Skeletal muscle tissue (tissue), 4 donors: ENCODE measurements around the gene PTPN14. TPM values are rescaled to one million over a fixed set of nuclear protein-coding genes. Genes with fewer than 3 reads are reported as not detected.
"Not testable (repeated sequence)": the region's sequence is repeated elsewhere in the genome, so short reads cannot be mapped to it uniquely, and the experiment has no call there.

Experiments used
- H3K27ac ChIP-seq: one replicate; pipeline ENCODE4 v1.7.0; 2013; ENCODE audit warnings: mild to moderate bottlenecking, low read depth, low read length, inconsistent platforms
- H3K27me3 ChIP-seq, 3 donors: one replicate each; pipeline ENCODE4 v1.7.0; 2013; ENCODE audit warnings: low read length in 3 of 3; ENCODE audit not compliant: control insufficient read depth in 3 of 3, insufficient read depth in 3 of 3
- H3K36me3 ChIP-seq, 3 donors: one replicate each; pipeline ENCODE4 v1.7.0; 2013; ENCODE audit warnings: low read length in 3 of 3; ENCODE audit not compliant: control insufficient read depth in 3 of 3, insufficient read depth in 3 of 3
- H3K4me1 ChIP-seq, 3 donors: one replicate each; pipeline ENCODE4 v1.7.0; 2013; ENCODE audit warnings: low read length in 3 of 3, mild to moderate bottlenecking in 3 of 3; ENCODE audit not compliant: control insufficient read depth in 3 of 3, insufficient read depth in 3 of 3
- H3K4me3 ChIP-seq, 3 donors: one replicate each; pipeline ENCODE4 v1.7.0; 2013; ENCODE audit warnings: low read length in 3 of 3
- H3K9ac ChIP-seq, 3 donors: one replicate each; pipeline ENCODE4 v1.7.0; 2013; ENCODE audit warnings: low read length in 3 of 3, mild to moderate bottlenecking in 3 of 3, moderate library complexity in 2 of 3, low read depth in 1 of 3
- H3K9me3 ChIP-seq, 3 donors: one replicate each; pipeline ENCODE4 v1.7.0; 2013; ENCODE audit warnings: low read length in 3 of 3; ENCODE audit not compliant: control insufficient read depth in 3 of 3
- total RNA-seq: library from RNA; depleted of rRNA; stranded (reverse); fragments of >200 nt; gene quantifications from one replicate; pipeline ENCODE4 v1.2.3, GENCODE V29; 2014
- donor health status: Osteomylitis.

The PTPN14 gene
- total RNA-seq, 1 donor from 2014 or later: 19.8 TPM

DNA sequence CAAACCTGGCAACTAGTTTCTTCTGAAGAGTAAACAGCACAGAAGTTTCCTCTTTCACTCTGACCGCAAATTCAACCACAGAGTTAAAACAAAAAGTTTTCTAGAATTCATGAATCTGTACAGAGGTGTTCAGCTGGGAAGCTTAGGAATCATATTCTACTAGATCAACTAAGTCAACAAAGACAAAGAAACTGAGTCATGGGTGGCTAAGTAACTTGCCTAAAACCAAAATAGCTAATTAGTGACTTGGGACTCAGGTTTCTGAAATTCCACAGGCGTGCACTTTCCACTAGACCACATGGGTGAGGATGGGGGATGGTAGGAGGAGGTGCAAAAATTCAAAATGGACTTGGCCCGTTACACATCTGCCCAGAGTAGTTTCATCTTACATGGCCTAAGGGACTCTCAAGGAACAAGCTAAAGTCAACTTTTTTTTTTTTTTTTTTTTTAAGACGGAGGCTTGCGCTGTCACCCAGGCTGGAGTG, 25.8 kb downstream of the PTPN14 start:
- H3K27ac ChIP-seq: peak overlapping the region; percentile 73
- no peaks in the 10 kb centered on the region for H3K27me3 ChIP-seq
- H3K9ac ChIP-seq: peak overlapping the region; percentile 4 to 63 (median 54)
- H3K4me3 ChIP-seq: peak overlapping the region; percentile 16 to 48 (median 22)
- H3K36me3 ChIP-seq: no peaks in the 10 kb centered on the region
- H3K4me1 ChIP-seq: peaks cover 13 to 39% (median 14%) of the 10 kb centered on the region in 3 donors
- no peaks in the 10 kb centered on the region for H3K9me3 ChIP-seq

- Histone ChIP-seq H3K27me3 (no peaks in the 10 kb centered on the region), H3K9me3 (no peaks in the 10 kb centered on the region), H3K4me3 (peak overlapping the region in 2 of 3 donors; percentile 5 to 56), H3K27ac (peak overlapping the region; percentile 73), H3K4me1 (peaks cover 13 to 39% (median 14%) of the 10 kb centered on the region in 3 donors), H3K36me3 (no peaks in the 10 kb centered on the region), H3K9ac (peak overlapping the region in 1 of 3 donors; percentile 54)
Observed at GRCh38 chr1:214524824-214525223, 26.6 kb downstream of the PTPN14 start.

DNA sequence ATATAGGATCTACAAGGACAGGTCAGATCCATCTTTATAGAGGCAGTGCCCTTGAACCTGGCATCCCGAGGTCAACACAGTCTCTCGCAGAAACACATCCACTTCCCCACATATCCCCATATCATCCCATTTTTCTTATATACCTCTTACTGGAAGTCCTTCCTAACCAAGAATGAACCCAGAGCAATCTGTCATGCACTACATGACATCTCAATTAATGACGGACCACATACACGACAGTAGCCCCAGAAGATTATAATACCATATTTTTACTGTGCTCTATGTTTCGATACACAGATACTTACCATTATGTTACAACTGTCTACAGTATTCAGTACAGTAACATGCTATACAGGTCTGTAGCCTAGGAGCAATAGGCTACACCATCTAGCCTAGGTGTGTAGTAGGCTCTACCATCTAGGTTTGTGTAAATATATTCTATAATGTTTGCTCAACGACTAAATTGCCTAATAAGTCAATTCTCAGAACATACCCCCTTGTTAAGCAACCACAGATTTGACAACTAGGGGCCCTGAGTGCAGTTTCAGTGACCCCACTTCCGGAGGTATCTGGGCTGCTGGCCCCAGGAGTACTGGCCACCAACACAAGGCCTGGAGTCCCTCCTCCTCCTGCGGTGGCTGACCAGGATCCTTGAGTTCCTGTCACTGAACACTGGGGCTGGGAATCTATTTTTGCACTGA, 28.1 kb downstream of the PTPN14 start:
- Histone ChIP-seq H3K9me3 (no peaks in the 10 kb centered on the region), H3K9ac (no peak overlapping the region), H3K4me1 (peaks cover 10 to 39% (median 14%) of the 10 kb centered on the region in 3 donors), H3K27me3 (no peaks in the 10 kb centered on the region), H3K36me3 (no peaks in the 10 kb centered on the region), H3K4me3 (no peak overlapping the region), H3K27ac (no peak overlapping the region)

- not testable (repeated sequence) for H3K36me3 ChIP-seq, H3K27ac ChIP-seq
- H3K4me1 ChIP-seq: peaks cover 16 to 38% (median 17%) of the 10 kb centered on the region in 3 donors
Observed at GRCh38 chr1:214521458-214521857, 29.9 kb downstream of the PTPN14 start.

DNA sequence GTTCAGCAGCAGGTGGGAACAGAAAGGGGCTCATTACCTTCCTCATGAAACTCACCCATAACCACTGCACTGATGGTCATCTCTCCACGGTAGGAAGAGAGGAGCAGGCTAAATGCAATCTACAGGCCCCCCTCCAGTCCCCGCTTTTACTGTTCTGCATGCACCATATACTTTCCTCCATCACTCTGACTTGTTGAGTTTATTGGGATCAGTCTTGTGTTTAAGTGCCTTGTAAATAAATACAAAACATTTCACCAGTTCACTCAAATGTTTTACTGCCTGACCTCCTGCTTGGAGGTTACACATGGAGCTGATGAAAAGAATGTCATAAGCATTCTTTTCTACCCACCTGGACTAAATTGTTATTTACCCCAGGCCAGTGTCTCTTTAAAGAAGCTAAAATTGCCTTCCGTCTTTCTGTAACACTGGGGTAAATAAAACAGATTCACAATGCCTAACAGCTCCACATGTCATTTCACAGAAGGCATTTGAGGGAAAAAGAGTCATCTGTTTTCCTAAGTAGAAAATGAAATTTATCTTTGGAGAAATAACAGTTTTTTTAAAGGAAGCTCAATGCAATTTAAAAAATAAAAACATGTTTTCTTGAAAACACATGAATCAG, 30.7 kb downstream of the PTPN14 start:
- Histone ChIP-seq H3K9ac (no peak overlapping the region), H3K4me3 (no peak overlapping the region), H3K27me3 (no peaks in the 10 kb centered on the region), H3K36me3 (no peaks in the 10 kb centered on the region), H3K4me1 (peaks cover 10 to 39% (median 21%) of the 10 kb centered on the region in 3 donors), H3K9me3 (no peaks in the 10 kb centered on the region), H3K27ac (no peak overlapping the region)

More at GRCh38 chr1:214521458-214521857, 29.9 kb downstream of the PTPN14 start:
- not testable (repeated sequence) for H3K9me3 ChIP-seq, H3K4me3 ChIP-seq, H3K9ac ChIP-seq, H3K27me3 ChIP-seq

DNA sequence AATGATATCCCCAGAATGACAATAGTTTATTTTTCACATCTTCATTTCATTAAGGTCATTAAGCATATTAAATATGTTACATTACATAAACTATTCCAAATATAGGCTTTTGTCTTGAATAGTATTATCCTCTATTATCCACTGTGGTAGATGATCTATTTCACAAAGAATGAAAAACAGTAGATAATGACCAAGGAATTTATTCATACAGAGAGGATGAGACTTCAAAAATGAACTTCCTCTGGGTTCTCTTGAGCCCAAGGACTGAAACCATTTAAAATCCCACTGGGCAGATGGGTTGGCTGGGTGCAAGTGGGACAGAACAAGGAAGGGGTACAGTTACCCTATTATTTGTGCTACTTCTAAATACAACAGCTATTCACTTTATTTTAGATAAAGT, 33.0 kb downstream of the PTPN14 start:
- Histone ChIP-seq H3K4me1 (peaks cover 22 to 37% (median 25%) of the 10 kb centered on the region in 3 donors), H3K4me3 (no peak overlapping the region), H3K27ac (no peak overlapping the region), H3K9me3 (no peaks in the 10 kb centered on the region), H3K9ac (no peak overlapping the region), H3K36me3 (no peaks in the 10 kb centered on the region), H3K27me3 (no peaks in the 10 kb centered on the region)

DNA sequence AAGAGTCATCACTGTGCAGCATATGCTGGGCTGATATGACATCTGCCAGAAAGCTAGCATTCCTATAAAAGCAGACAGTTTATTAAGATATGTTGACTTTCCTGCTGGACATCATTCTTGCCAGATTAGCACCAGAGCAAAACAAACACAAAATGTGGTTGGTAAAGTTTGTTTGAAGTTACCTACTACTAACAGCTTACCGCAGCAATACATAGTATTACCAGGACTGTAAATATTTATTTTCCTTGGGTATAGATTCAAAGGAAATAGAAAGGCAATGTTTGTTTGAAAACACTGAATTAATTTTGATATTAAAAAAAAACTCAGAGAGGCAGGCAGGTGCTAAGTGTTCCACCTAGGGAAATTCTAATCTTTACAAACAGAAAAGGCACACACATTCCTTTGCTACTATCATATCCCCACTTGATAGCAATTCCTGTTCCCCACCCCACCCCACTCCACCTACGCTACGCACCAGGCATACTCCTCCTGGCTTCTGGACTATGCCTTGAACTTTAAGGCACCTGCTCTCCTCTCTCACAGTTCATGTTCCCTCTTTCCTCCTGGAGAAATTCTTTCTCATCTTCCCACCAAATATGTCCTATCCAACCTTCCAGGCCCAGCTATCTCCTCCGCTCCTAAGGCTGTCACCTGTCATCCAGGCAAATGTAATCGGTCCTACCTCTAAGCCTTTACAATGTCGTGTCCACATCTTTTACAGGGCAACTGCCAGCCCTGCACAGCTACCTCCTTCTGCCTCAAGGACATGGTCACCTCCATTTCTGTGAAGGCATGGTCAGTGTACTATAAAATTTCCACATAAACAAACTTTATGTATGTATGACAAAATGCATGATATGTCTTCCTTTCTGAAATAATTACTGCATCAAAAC, 34.7 kb downstream of the PTPN14 start:
- peaks cover 26 to 39% (median 30%) of the 10 kb centered on the region in 3 donors for H3K4me1 ChIP-seq
- H3K9ac ChIP-seq: no peak overlapping the region
- H3K4me3 ChIP-seq: no peak overlapping the region
- H3K27me3 ChIP-seq: no peaks in the 10 kb centered on the region
- no peaks in the 10 kb centered on the region for H3K36me3 ChIP-seq
- no peaks in the 10 kb centered on the region for H3K9me3 ChIP-seq
- no peak overlapping the region for H3K27ac ChIP-seq

DNA sequence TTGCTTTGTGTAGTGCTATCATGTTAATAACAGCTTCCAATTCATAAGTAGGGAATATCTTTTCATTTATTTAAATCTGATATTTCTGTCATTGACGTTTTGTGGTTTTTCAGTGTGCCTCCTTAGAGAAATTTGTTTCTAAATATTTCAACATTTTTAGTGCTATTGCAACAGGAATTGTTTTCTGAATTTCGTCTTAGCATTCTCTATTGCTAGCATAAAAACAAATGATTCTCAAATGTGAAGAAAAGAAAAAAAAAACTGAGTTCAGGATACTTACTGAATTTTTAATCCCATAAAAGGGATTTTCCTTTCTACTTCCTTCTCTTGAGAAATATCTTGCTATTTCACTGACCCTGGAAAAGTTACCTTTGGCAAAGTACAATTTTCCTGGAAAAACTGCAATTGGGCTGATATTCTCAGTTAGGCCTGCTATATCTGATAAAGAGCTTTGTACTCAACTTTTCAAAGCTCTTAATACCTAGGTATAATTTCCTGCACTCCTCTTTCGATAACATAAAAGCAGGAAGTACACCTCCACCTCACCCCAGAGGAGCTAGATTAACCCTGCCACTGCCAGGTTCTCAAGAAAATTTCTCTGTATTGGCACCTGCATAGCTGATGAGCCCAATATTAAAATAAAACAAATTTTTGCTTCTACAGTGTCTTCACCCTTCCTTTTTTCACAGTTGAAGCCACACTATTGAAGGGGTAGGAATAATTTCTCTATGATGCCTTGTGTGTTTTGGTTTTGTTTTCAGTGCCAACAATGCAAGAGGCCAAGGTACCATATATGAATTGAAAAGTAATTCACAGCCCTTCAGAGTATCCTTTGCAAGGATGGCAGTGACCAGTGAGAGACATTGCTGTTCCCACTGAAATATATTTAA, 35.6 kb downstream of the PTPN14 start:
- H3K4me3 ChIP-seq: no peak overlapping the region
- no peaks in the 10 kb centered on the region for H3K9me3 ChIP-seq
- H3K27ac ChIP-seq: peak overlapping the region; percentile 41
- peaks cover 26 to 48% (median 36%) of the 10 kb centered on the region in 3 donors for H3K4me1 ChIP-seq
- no peaks in the 10 kb centered on the region for H3K36me3 ChIP-seq
- no peaks in the 10 kb centered on the region for H3K27me3 ChIP-seq
- H3K9ac ChIP-seq: no peak overlapping the region

- Histone ChIP-seq H3K9ac (peak overlapping the region in 1 of 3 donors; percentile 34), H3K27ac (no peak overlapping the region), H3K4me1 (peaks cover 28 to 48% (median 39%) of the 10 kb centered on the region in 3 donors), H3K9me3 (no peaks in the 10 kb centered on the region), H3K27me3 (no peaks in the 10 kb centered on the region), H3K4me3 (peak overlapping the region in 1 of 3 donors; percentile 22), H3K36me3 (no peaks in the 10 kb centered on the region)
Observed at GRCh38 chr1:214514819-214515383, 36.5 kb downstream of the PTPN14 start.
